Fibroblast of mammary gland (primary cell): Measurements from ENCODE around the gene PPFIBP2.

Experiments used
- DNase-seq: peaks from one replicate; pipeline ENCODE4 v3.0.0-alpha.2; 2010; ENCODE audit warnings: low read depth
- H3K4me3 ChIP-seq: 2 replicates; pipeline ENCODE4 v1.5.1; 2011; ENCODE audit warnings: low read depth, mild to moderate bottlenecking, low read length, moderate library complexity; ENCODE audit not compliant: control insufficient read depth
- CTCF ChIP-seq: conservative IDR thresholded peaks from 2 replicates; pipeline ENCODE4 v1.5.1; 2011; ENCODE audit warnings: low read depth, low read length, inconsistent platforms; ENCODE audit not compliant: control insufficient read depth, insufficient read depth

The PPFIBP2 gene

GRCh38 chr11:7613394-7613720 lies 99.6 kb downstream of the PPFIBP2 start:
- no peak overlapping the region for H3K4me3 ChIP-seq
- TF ChIP-seq CTCF: no peak
- no peak for DNase-seq

- DNase-seq: no peak
- TF ChIP-seq CTCF: no peak
- H3K4me3 ChIP-seq: no peak overlapping the region
Measured at GRCh38 chr11:7614656-7615055, 100.9 kb downstream of the PPFIBP2 start.

GRCh38 chr11:7617032-7617431 lies 103.2 kb downstream of the PPFIBP2 start:
- H3K4me3 ChIP-seq: no peak overlapping the region
- no peak for TF ChIP-seq CTCF
- DNase-seq: no peak

GRCh38 chr11:7619322-7619721 lies 105.5 kb downstream of the PPFIBP2 start:
- no peak for TF ChIP-seq CTCF
- H3K4me3 ChIP-seq: no peak overlapping the region
- no peak for DNase-seq

GRCh38 chr11:7621090-7621489 lies 107.3 kb downstream of the PPFIBP2 start:
- DNase-seq: no peak
- no peak for TF ChIP-seq CTCF
- no peak overlapping the region for H3K4me3 ChIP-seq

- H3K4me3 ChIP-seq: no peak overlapping the region
- DNase-seq: no peak
- TF ChIP-seq CTCF: no peak
Measured at GRCh38 chr11:7621554-7621953, 107.8 kb downstream of the PPFIBP2 start.

GRCh38 chr11:7622721-7623120 lies 108.9 kb downstream of the PPFIBP2 start:
- no peak for DNase-seq
- no peak overlapping the region for H3K4me3 ChIP-seq
- TF ChIP-seq CTCF: no peak
